Activated CD8-positive, alpha-beta memory T cell treated with anti-CD3 and anti-CD28 coated beads for 36 hours (primary cell): ENCODE results near the gene SOX8. TPM values are rescaled to one million over a fixed set of nuclear protein-coding genes. Genes with fewer than 3 reads are reported as not detected.
"Not testable (repeated sequence)": the region's sequence is repeated elsewhere in the genome, so short reads cannot be mapped to it uniquely, and the experiment has no call there.

Experiments used
- CTCF ChIA-PET: fragments of 350-600 bp; sonication (Branson Sonifier 250); formaldehyde crosslinking; loops from one replicate; lab custom pipeline; 2021; ENCODE audit warnings: antibody characterized with exemption; lab: Charles Lee
- POLR2A ChIA-PET: fragments of 350-600 bp; sonication (Branson Sonifier 250); formaldehyde crosslinking; loops from one replicate; lab custom pipeline; 2021; ENCODE audit warnings: antibody characterized with exemption; lab: Charles Lee
- total RNA-seq, 2 experiments: library from RNA; stranded (reverse); gene quantifications; one replicate each; pipeline ENCODE4 v1.2.3, GENCODE V29; 2021

SOX8 gene
- total RNA-seq: under 1 TPM; 0.61 to 0.63 TPM

- CTCF ChIA-PET: interaction anchor here (0.8 to 1.8 kb wide), 6 partner anchors 12 to 76 kb away, joined by 3 to 7 read pairs (median 6); no protein-coding TSS in a partner anchor
- POLR2A ChIA-PET: interaction anchor here (0.6 to 1.7 kb wide), 4 partner anchors 16 to 553 kb away, joined by 3 to 7 read pairs (median 5); no protein-coding TSS in a partner anchor
Measured at GRCh38 chr16:981695-982144, at the start of gene SOX8. TSS of gene SOX8 (plus strand) at chr16:981770. CDS start at chr16:981923, 153 bp downstream.

GRCh38 chr16:932831-933330 lies 48.7 kb upstream of the SOX8 start:
- ChIA-PET POLR2A (no interaction called here), CTCF (no interaction called here)

GRCh38 chr16:933581-933980 lies 48.0 kb upstream of the SOX8 start:
- POLR2A ChIA-PET: no interaction called here
- CTCF ChIA-PET: no interaction called here

DNA sequence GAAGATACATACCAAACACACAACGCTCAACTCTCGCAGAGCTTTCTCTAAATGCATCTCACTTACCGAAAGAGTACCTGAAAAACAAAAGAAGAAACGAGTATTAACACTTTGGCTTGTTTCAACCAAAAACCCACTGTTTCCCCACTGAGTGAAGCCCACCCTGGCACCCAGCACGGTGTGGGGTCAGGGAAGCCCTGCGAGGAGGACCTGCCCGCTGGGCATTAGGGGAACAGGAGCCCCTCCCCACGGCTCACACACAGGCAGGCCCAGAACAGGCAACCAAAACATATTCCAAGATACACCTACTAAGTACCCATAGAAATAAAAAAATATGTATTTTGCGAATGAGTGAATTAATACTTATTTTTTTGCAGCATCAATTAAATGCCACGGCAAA lies 47.4 kb upstream of the SOX8 start:
- ChIA-PET POLR2A (no interaction called here), CTCF (no interaction called here)

GRCh38 chr16:935684-936083 lies 45.9 kb upstream of the SOX8 start:
- ChIA-PET POLR2A (no interaction called here), CTCF (no interaction called here)

DNA sequence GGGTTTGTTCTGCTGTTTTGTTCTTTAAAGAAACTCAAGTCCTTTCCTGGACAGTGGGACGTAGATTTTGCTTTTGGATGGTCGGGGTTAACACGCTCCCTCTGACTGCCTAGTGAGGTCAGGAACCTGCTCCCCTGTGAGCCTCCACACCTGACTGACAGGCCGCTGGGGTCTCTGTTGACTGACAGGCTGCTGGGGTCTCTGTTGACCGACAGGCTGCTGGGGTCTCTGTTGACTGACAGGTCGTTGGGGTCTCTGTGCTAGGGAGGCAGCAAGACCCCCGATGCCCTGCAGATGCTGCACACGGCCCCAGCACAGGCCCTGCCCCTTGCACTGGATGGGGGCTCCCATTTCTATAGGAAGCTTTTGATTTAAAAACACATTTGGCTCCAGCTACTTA lies 44.3 kb upstream of the SOX8 start:
- CTCF ChIA-PET: no interaction called here
- POLR2A ChIA-PET: no interaction called here

GRCh38 chr16:937723-938122 lies 43.8 kb upstream of the SOX8 start:
- ChIA-PET CTCF (no interaction called here), POLR2A (no interaction called here)

- POLR2A ChIA-PET: no interaction called here
- CTCF ChIA-PET: no interaction called here
Measured at GRCh38 chr16:938136-938535, 43.4 kb upstream of the SOX8 start.

DNA sequence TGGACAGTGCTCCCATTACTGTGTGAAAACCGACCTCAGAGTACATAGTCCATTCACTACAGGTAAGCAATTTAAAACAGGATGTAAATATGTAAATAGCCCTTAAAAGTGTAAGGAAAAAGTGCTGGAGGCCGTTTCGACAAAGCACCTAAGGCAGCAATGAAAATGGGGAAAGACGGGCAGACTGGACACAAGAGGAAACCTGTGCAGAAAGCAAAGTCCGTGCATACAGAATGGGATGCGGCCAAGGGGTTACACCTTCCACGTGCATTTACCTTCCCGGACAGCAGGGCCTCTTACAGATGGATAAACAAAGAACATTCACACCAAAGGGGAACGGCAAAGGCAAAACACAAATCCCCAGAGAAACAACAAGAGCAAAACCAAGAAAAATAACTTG lies 42.8 kb upstream of the SOX8 start:
- CTCF ChIA-PET: no interaction called here
- POLR2A ChIA-PET: no interaction called here

- ChIA-PET POLR2A (no interaction called here), CTCF (no interaction called here)
Measured at GRCh38 chr16:939311-939710, 42.3 kb upstream of the SOX8 start.

- POLR2A ChIA-PET: no interaction called here
Measured at GRCh38 chr16:939941-940340, 41.6 kb upstream of the SOX8 start.

DNA sequence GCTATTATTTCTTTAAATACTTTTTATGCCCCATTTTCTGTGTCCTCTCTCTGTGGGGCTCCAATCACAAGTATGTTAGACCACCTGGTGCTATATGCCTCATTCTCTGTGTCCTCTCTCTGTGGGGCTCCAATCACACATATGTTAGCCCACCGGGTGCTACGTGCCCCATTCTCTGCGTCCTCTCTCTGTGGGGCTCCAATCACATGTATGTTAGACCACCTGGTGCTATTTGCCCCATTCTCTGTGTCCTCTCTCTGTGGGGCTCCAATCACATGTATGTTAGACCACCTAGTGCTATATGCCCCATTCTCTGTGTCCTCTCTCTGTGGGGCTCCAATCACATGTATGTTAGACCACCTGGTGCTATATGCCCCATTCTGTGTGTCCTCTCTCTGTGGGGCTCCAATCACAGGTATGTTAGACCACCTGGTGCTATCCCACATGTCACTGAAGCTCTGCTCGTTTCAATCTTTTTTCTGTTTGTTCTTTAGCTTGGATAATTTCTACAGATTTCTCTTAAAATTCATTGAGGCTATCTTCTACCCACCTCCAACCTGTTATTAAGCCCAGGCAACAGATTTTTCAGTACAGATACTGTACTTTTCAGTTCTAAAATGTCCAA lies 39.0 kb upstream of the SOX8 start:
- POLR2A ChIA-PET: no interaction called here
- CTCF ChIA-PET: no interaction called here

More at GRCh38 chr16:939941-940340, 41.6 kb upstream of the SOX8 start:
- CTCF ChIA-PET: no interaction called here

- CTCF ChIA-PET: interaction anchor here (0.7 kb wide), 1 partner anchor 37 kb away, joined by 3 read pairs; no protein-coding TSS in a partner anchor
- POLR2A ChIA-PET: no interaction called here
Measured at GRCh38 chr16:943971-944370, 37.6 kb upstream of the SOX8 start.

DNA sequence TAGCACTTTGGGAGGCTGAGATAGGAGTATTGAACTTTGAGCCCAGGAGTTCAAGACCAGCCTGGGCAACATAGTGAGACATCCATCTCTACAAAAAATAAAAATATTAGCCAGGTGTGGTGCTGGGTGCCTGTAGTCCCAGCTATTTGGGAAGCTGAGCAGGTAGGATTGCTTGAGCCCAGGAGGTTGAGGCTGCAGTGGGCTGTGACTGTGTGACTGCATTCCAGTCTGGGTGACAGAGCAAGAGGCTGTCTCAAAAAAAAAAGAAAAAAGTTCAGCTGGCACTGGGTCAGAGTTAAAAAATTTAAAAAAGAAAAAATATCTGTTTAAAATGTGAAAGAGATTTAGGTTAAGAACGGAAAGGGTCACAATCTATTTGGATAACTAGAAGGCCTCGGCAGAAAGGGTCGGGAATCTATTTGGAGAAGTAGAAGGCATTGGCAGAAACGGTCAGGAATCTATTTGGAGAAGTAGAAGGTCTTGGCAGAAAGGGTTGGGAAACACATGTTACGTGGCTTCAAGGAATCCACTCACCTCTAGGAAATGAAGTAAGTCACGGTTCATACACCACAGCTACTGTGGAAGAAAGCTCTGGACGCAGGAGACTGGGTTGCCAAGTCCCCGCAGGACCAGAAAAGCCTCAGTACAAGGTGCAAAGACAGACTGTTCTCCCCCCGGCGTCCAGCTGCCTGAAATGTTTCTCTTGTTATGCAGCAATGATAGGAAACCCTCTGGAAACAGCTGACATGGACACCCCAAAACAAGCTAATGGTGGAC lies 36.1 kb upstream of the SOX8 start:
- CTCF ChIA-PET: no interaction called here
- POLR2A ChIA-PET: no interaction called here

- POLR2A ChIA-PET: no interaction called here
- CTCF ChIA-PET: no interaction called here
Measured at GRCh38 chr16:946048-946395, 35.5 kb upstream of the SOX8 start.

DNA sequence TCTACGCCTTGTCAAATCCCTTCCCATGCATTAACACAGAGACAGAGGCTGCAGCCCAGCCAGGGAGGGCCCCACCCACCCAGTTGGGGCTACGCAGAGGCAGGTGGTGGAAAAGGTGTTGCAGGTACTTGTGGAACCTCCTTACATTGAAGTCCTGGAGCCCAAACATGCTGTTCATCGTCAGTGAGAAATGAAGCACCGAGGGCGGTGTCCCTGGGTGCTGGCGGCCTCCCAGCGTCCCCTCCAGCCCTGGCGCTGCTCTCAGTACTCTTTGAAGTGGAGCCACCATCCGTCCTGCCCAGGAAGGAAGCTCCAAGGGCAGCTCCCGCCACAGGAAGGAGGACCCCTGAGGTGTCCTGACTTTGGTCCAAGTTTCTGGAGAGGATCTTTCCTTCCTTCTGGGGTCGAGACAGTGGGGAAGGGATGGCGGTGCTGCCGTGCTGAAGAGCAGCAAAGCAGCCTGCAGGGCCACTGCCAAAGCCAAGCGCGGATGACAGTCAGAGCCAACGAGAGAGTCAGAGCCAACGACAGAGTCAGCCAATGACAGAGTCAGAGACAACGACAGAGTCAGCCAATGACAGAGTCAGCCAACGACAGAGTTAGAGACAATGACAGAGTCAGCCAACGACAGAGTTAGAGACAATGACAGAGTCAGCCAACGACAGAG lies 34.2 kb upstream of the SOX8 start:
- POLR2A ChIA-PET: no interaction called here
- CTCF ChIA-PET: no interaction called here

DNA sequence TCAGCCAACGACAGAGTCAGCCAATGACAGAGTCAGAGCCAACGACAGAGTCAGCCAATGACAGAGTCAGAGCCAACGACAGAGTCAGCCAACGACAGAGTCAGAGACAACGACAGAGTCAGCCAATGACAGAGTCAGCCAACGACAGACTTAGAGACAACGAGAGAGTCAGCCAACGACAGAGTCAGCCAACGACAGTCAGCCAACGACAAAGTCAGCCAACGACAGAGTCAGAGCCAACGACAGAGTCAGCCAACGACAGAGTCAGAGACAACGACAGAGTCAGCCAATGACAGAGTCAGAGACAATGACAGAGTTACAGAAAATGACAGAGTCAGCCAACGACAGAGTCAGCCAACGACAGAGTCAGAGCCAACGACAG lies 33.7 kb upstream of the SOX8 start:
- POLR2A ChIA-PET, CTCF ChIA-PET: not testable (repeated sequence)

DNA sequence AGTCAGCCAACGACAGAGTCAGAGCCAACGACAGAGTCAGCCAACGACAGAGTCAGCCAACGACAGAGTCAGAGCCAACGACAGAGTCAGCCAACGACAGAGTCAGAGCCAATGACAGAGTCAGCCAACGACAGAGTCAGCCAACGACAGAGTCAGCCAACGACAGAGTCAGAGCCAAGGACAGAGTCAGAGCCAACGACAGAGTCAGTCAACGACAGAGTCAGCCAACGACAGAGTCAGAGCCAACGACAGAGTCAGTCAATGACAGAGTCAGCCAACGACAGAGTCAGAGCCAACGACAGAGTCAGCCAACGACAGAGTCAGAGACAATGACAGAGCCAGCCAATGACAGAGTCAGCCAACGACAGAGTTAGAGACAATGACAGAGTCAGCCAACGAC lies 32.8 kb upstream of the SOX8 start:
- POLR2A ChIA-PET, CTCF ChIA-PET: not testable (repeated sequence)

DNA sequence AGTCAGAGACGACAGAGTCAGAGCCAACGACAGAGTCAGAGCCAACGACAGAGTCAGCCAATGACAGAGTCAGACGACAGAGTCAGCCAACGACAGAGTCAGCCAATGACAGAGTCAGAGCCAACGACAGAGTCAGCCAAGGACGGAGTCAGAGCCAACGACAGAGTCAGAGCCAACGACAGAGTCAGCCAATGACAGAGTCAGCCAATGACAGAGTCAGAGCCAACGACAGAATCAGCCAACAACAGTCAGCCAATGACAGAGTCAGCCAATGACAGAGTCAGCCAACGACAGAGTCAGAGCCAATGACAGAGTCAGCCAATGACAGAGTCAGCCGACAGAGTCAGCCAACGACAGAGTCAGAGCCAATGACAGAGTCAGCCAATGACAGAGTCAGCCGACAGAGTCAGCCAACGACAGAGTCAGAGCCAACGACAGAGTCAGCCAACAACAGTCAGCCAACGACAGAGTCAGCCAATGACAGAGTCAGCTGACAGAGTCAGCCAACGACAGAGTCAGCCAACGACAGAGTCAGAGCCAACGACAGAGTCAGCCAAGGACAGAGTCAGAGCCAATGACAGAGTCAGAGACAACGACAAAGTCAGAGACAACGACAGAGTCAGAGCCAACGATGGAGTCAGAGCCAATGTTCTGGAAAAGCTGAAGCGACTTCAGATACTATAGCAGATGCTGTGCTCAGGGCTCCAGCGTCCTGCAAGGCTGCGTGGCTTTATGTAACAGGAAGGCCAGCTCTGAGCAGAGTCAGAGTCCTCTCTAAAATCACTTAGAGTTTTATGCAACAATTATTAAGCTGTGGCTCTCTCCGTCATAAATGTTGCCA lies 30.6 kb upstream of the SOX8 start:
- POLR2A ChIA-PET, CTCF ChIA-PET: not testable (repeated sequence)
